Measurements from ENCODE around the gene DHCR24.

Gene DHCR24

DNA sequence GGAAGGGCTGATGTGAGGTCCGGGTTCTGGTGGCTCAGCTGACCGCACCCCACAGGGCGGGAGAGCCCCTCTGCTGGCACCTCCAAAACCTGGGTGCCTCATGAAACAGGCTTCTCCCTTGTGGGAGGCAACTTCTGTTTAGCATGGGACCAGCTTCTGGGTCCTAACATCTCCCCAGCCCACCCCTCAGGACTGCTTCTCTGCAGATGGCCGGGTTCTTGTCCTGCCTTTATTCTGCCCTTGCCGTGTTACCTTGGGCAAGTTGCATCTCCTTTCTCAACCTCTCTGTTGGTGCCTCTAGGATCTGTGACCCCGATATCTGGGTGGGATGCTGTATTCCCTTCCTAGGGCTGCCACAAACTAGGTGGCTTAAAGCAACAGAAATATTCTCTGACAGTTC is 70.9 kb downstream of the DHCR24 start:
- no peak for TF ChIP-seq EZH2phosphoT487 (IDR thresholded peaks at IDR 0.05; ENCODE audit: borderline replicate concordance)
- no peak for TF ChIP-seq CTCF (conservative IDR thresholded peaks at IDR 0.05; ENCODE audit: low read length)
- no peak overlapping the region for H3K9ac ChIP-seq (ENCODE audit: low read depth, low read length, poor library complexity, severe bottlenecking)
- H3K9me2 ChIP-seq (replicated peaks; ENCODE audit: low read depth, low read length) = no peaks in the 10 kb centered on the region
- no peaks in the 10 kb centered on the region for H3K36me3 ChIP-seq (ENCODE audit: insufficient read depth, low read length)
- no peaks in the 10 kb centered on the region for H3K9me3 ChIP-seq (ENCODE audit: insufficient read depth, low read depth, low read length)
- no peak overlapping the region for H3K4me2 ChIP-seq (ENCODE audit: low read depth, low read length, poor library complexity, severe bottlenecking)
- no peaks in the 10 kb centered on the region for H3K27me3 ChIP-seq (ENCODE audit: insufficient read depth, low read length, poor library complexity, severe bottlenecking)
- H3K79me2 ChIP-seq (ENCODE audit: insufficient read depth, low read length) = no peaks in the 10 kb centered on the region
- no peak overlapping the region for H2AFZ ChIP-seq (ENCODE audit: low read length)
- no peak overlapping the region for H3K4me3 ChIP-seq (ENCODE audit: low read length, poor library complexity, severe bottlenecking)
- H3K4me1 ChIP-seq (ENCODE audit: insufficient read depth, low read length, poor library complexity, severe bottlenecking) = no peaks in the 10 kb centered on the region
- no peaks in the 10 kb centered on the region for H3F3A ChIP-seq (ENCODE audit: low read depth)
- no peaks in the 10 kb centered on the region for H4K20me1 ChIP-seq (ENCODE audit: insufficient read depth, low read length, poor library complexity, severe bottlenecking)

DNA sequence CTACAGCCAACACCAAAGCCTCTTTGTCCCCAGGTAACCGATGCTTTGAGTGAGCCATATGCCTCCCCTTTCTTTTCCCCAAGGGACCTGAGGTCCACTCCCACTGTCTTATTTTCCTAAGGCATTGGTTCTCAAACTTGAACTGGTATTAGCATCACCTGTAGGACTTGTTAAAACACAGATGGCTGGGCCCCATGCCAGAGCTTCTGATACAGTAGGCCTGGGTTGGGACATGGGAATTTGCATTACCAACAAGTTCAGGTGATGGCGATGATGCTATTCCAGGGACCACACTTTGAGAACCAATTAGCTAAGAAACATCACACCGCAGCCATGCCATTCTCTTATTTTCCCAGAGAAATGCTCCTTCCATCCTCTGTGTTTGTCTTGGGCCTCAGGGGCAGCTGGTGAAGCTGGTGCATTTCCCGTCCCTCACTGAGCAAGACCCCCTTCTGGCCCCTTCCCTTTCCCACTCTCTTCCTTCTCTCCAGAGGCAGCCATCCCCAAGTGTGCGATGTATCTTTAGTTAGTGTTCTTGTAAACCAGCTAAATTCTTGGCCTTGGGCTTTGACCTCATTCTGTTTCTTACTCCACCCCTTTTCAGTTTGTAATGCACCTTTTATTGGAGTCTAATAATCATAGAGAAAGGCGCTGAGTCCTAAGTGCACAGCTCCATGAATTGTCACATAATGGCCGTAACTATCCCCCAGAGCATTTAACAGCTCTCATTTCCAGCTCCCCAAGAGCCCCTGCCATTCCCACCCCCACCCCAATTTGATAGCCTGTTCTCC is 71.7 kb downstream of the DHCR24 start:
- Histone ChIP-seq H3K9me2 (replicated peaks; ENCODE audit: low read depth, low read length) (no peaks in the 10 kb centered on the region), H3K27me3 (ENCODE audit: insufficient read depth, low read length, poor library complexity, severe bottlenecking) (no peaks in the 10 kb centered on the region), H3K36me3 (ENCODE audit: insufficient read depth, low read length) (no peaks in the 10 kb centered on the region), H4K20me1 (ENCODE audit: insufficient read depth, low read length, poor library complexity, severe bottlenecking) (no peaks in the 10 kb centered on the region), H3K4me2 (ENCODE audit: low read depth, low read length, poor library complexity, severe bottlenecking) (no peak overlapping the region), H3K4me1 (ENCODE audit: insufficient read depth, low read length, poor library complexity, severe bottlenecking) (no peaks in the 10 kb centered on the region), H2AFZ (ENCODE audit: low read length) (no peak overlapping the region), H3F3A (ENCODE audit: low read depth) (no peaks in the 10 kb centered on the region), H3K9ac (ENCODE audit: low read depth, low read length, poor library complexity, severe bottlenecking) (no peak overlapping the region), H3K9me3 (ENCODE audit: insufficient read depth, low read depth, low read length) (no peaks in the 10 kb centered on the region), H3K79me2 (ENCODE audit: insufficient read depth, low read length) (no peaks in the 10 kb centered on the region), H3K4me3 (ENCODE audit: low read length, poor library complexity, severe bottlenecking) (no peak overlapping the region)
- TF ChIP-seq EZH2phosphoT487 (IDR thresholded peaks at IDR 0.05; ENCODE audit: borderline replicate concordance) (no peak), CTCF (conservative IDR thresholded peaks at IDR 0.05; ENCODE audit: low read length) (no peak)

GRCh38 chr1:54814571-54814970 is 72.4 kb downstream of the DHCR24 start:
- TF ChIP-seq EZH2phosphoT487 (IDR thresholded peaks at IDR 0.05; ENCODE audit: borderline replicate concordance) (no peak), CTCF (conservative IDR thresholded peaks at IDR 0.05; ENCODE audit: low read length) (no peak)
- no peaks in the 10 kb centered on the region for H3F3A ChIP-seq (ENCODE audit: low read depth)
- no peaks in the 10 kb centered on the region for H3K4me1 ChIP-seq (ENCODE audit: insufficient read depth, low read length, poor library complexity, severe bottlenecking)
- no peaks in the 10 kb centered on the region for H3K9me2 ChIP-seq (replicated peaks; ENCODE audit: low read depth, low read length)
- H2AFZ ChIP-seq (ENCODE audit: low read length) = no peak overlapping the region
- H3K4me2 ChIP-seq (ENCODE audit: low read depth, low read length, poor library complexity, severe bottlenecking) = no peak overlapping the region
- no peaks in the 10 kb centered on the region for H3K27me3 ChIP-seq (ENCODE audit: insufficient read depth, low read length, poor library complexity, severe bottlenecking)
- H3K9ac ChIP-seq (ENCODE audit: low read depth, low read length, poor library complexity, severe bottlenecking) = no peak overlapping the region
- no peak overlapping the region for H3K4me3 ChIP-seq (ENCODE audit: low read length, poor library complexity, severe bottlenecking)
- no peaks in the 10 kb centered on the region for H3K9me3 ChIP-seq (ENCODE audit: insufficient read depth, low read depth, low read length)
- no peaks in the 10 kb centered on the region for H3K79me2 ChIP-seq (ENCODE audit: insufficient read depth, low read length)
- no peaks in the 10 kb centered on the region for H4K20me1 ChIP-seq (ENCODE audit: insufficient read depth, low read length, poor library complexity, severe bottlenecking)
- no peaks in the 10 kb centered on the region for H3K36me3 ChIP-seq (ENCODE audit: insufficient read depth, low read length)

Data from Loucy (cell line).